ENCODE measurements around the gene LRRC8E.

Gene LRRC8E

GRCh38 chr19:7932276-7932929 is 44.1 kb downstream of the LRRC8E start:
- no peak for DNase-seq (ENCODE audit: low spot score)

GRCh38 chr19:7932930-7933300 is 44.6 kb downstream of the LRRC8E start:
- DNase-seq (ENCODE audit: low spot score): no peak

- DNase-seq (ENCODE audit: low spot score): no peak
These were observed 45.1 kb downstream of the LRRC8E start for GRCh38 chr19:7933411-7933810.

- DNase-seq (ENCODE audit: low spot score): no peak
These were observed 45.8 kb downstream of the LRRC8E start for GRCh38 chr19:7933828-7934725.

GRCh38 chr19:7934766-7935165 is 46.5 kb downstream of the LRRC8E start:
- no peak for DNase-seq (ENCODE audit: low spot score)

GRCh38 chr19:7940841-7941240 is 52.5 kb downstream of the LRRC8E start:
- DNase-seq (ENCODE audit: low spot score): no peak

- DNase-seq (ENCODE audit: low spot score): no peak
These were observed 53.7 kb downstream of the LRRC8E start for GRCh38 chr19:7941895-7942596.

GRCh38 chr19:7942981-7943443 is 54.7 kb downstream of the LRRC8E start:
- DNase-seq (ENCODE audit: low spot score): no peak

- peak; percentile 99 for DNase-seq (ENCODE audit: low spot score)
These were observed 55.3 kb downstream of the LRRC8E start, which contains the start of gene TIMM44 for GRCh38 chr19:7943444-7944176. Gene TIMM44 (minus strand): TSS chr19:7943666. CDS start chr19:7943651, 15 bp downstream.

- DNase-seq (ENCODE audit: low spot score): peak; percentile 87
These were observed 56.0 kb downstream of the LRRC8E start for GRCh38 chr19:7944177-7944761.

- DNase-seq (ENCODE audit: low spot score): no peak
These were observed 59.6 kb downstream of the LRRC8E start for GRCh38 chr19:7947939-7948338.

Measured in left forelimb (tissue), 1 donor.